ENCODE results near the gene ERGIC2.

Gene ERGIC2, protein sequence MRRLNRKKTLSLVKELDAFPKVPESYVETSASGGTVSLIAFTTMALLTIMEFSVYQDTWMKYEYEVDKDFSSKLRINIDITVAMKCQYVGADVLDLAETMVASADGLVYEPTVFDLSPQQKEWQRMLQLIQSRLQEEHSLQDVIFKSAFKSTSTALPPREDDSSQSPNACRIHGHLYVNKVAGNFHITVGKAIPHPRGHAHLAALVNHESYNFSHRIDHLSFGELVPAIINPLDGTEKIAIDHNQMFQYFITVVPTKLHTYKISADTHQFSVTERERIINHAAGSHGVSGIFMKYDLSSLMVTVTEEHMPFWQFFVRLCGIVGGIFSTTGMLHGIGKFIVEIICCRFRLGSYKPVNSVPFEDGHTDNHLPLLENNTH
- long read RNA-seq, full-length matches to known transcripts, result 245 of 294 reads
- long read RNA-seq, partial matches to known transcripts, result 16 of 294 reads
- long read RNA-seq, other reads (novel, unspliced or antisense), result 33 of 294 reads

DNA sequence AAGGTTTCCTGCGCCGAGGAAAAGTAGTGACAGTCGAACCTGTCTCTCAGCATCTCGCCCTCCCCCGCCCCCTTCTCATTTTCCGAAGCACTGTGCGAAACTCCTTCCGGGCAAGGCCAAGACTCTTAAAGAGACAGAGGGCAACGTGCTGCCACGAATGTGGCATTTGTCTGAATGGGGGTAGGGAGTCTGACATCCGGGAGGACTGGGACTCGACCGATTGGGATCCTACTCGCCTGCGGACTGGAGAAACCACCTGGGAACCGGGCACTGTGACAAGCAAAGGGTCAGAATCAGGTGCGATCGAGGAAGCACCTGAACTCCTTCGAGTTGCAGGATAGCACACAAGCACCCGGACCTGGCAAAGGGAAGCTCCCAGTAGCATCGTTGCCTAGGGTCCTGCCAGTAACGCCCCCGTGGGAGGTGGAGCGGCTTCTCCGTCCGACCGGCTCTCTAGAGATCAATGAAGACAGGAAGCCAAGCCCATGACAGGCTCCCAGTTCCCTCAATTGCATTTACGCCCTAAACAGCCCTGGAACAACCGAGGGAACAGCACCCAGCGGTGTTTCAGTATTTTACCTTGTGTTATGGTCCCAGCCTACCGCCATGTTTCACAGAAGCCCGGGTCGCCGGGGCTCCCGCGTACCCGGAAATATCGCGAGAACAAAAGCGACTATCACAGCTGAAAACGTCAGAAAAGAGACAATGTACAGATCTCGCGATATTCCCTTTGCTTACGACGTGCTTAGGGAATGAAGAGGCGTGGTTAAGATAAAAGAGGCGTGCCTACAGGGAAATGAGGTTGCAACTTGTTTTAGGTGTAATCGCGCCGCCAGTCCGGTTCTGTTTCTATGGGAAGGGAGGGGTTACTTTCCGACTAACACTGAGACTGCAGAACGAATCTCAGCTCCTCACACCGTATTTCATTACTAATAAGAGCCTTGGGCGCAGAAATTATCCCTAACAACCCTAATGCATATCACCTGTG is at the start of gene ERGIC2:
ERGIC2 (minus strand) TSS at position 637 of the 988 bp plus-strand sequence. CDS start 9,539 bp downstream, outside the sequence.
- H3K27me3 ChIP-seq (ENCODE audit: insufficient read depth, poor library complexity, severe bottlenecking), result no peaks in the 10 kb centered on the region
- peak within 1 kb of the TSS; percentile 94 for H3K27ac ChIP-seq (replicated peaks)
- no peak for TF ChIP-seq GABPA (IDR thresholded peaks at IDR 0.05; ENCODE audit: low read depth)
- TF ChIP-seq, protein P1, sequence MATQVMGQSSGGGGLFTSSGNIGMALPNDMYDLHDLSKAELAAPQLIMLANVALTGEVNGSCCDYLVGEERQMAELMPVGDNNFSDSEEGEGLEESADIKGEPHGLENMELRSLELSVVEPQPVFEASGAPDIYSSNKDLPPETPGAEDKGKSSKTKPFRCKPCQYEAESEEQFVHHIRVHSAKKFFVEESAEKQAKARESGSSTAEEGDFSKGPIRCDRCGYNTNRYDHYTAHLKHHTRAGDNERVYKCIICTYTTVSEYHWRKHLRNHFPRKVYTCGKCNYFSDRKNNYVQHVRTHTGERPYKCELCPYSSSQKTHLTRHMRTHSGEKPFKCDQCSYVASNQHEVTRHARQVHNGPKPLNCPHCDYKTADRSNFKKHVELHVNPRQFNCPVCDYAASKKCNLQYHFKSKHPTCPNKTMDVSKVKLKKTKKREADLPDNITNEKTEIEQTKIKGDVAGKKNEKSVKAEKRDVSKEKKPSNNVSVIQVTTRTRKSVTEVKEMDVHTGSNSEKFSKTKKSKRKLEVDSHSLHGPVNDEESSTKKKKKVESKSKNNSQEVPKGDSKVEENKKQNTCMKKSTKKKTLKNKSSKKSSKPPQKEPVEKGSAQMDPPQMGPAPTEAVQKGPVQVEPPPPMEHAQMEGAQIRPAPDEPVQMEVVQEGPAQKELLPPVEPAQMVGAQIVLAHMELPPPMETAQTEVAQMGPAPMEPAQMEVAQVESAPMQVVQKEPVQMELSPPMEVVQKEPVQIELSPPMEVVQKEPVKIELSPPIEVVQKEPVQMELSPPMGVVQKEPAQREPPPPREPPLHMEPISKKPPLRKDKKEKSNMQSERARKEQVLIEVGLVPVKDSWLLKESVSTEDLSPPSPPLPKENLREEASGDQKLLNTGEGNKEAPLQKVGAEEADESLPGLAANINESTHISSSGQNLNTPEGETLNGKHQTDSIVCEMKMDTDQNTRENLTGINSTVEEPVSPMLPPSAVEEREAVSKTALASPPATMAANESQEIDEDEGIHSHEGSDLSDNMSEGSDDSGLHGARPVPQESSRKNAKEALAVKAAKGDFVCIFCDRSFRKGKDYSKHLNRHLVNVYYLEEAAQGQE (IDR thresholded peaks at IDR 0.05; ENCODE audit: insufficient replicate concordance, low read depth), result peak; percentile 35
- peak within 1 kb of the TSS; percentile 87 for H3K4me3 ChIP-seq (replicated peaks; ENCODE audit: insufficient read depth, low read length)
- peak; percentile 96 to 97 for DNase-seq (ENCODE audit: low read depth in 1 of 2, low spot score in 1 of 2)

DNA sequence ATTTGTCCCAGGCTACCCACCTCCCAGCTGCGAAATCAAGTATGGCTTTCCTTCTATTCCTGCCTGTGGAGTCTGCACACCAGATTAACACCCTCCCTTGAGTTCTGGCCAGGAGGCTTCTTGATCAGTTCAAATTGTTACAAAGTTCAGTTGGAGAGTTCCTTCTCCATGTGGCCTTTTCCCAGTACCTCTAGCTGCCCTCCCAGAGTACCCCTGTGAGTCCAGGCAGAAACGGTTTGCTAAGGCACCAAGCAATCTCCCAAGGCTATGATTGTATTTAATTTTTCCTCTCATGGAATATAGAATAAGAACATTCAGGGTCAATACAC is 49.7 kb upstream of the ERGIC2 start:
- Histone ChIP-seq H3K27me3 (ENCODE audit: insufficient read depth, poor library complexity, severe bottlenecking) (no peaks in the 10 kb centered on the region), H3K27ac (replicated peaks) (no peak overlapping the region), H3K4me3 (replicated peaks; ENCODE audit: insufficient read depth, low read length) (no peak overlapping the region)
- TF ChIP-seq, protein P1 (IDR thresholded peaks at IDR 0.05; ENCODE audit: insufficient replicate concordance, low read depth), result no peak
- TF ChIP-seq, protein P2, sequence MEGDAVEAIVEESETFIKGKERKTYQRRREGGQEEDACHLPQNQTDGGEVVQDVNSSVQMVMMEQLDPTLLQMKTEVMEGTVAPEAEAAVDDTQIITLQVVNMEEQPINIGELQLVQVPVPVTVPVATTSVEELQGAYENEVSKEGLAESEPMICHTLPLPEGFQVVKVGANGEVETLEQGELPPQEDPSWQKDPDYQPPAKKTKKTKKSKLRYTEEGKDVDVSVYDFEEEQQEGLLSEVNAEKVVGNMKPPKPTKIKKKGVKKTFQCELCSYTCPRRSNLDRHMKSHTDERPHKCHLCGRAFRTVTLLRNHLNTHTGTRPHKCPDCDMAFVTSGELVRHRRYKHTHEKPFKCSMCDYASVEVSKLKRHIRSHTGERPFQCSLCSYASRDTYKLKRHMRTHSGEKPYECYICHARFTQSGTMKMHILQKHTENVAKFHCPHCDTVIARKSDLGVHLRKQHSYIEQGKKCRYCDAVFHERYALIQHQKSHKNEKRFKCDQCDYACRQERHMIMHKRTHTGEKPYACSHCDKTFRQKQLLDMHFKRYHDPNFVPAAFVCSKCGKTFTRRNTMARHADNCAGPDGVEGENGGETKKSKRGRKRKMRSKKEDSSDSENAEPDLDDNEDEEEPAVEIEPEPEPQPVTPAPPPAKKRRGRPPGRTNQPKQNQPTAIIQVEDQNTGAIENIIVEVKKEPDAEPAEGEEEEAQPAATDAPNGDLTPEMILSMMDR (IDR thresholded peaks at IDR 0.05; ENCODE audit: insufficient read depth, low read length), result no peak
- TF ChIP-seq POLR2AphosphoS5 (IDR thresholded peaks at IDR 0.05; ENCODE audit: low read depth) (no peak), GABPA (IDR thresholded peaks at IDR 0.05; ENCODE audit: low read depth) (no peak), SPI1 (IDR thresholded peaks at IDR 0.05; ENCODE audit: borderline replicate concordance, low read depth) (no peak)
- no peak for DNase-seq (ENCODE audit: low read depth in 1 of 2, low spot score in 1 of 2)

DNA sequence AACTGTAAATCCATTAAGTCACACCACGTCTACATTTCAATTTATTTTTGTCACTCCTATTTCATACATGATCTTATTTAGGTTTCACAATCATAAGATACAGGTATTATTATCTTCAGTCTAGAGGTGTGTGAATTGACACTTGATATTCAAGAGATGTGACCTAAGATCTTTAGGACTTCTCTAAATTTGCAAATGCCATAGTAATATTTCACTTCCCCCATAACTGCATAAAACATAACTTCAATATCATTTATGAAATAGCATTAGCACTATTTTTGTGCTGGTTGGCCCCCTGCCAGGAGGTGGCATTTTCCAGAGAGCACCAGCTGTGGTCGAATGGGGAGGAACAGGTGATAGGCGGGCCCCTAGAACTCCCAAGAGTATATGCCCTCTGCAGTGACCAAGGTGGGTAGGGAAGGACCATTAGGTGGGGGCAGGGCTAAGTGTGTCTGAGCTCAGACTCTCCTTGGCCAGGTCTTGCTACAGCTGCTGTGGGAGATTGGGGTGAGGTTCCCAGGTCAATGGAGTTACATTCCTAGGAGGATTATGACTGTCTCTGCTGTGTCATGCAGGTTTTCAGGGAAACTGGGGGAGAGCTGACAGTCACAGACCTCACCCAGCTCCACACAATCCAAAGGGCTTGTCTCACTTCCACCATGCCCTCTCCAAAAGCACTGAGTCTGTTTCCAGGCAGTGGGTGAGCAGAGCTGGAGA is 49.2 kb upstream of the ERGIC2 start:
- Histone ChIP-seq H3K27me3 (ENCODE audit: insufficient read depth, poor library complexity, severe bottlenecking) (no peaks in the 10 kb centered on the region), H3K4me3 (replicated peaks; ENCODE audit: insufficient read depth, low read length) (no peak overlapping the region), H3K27ac (replicated peaks) (peak overlapping the region; percentile 77)
- no peak for TF ChIP-seq POLR2AphosphoS5 (IDR thresholded peaks at IDR 0.05; ENCODE audit: low read depth)
- TF ChIP-seq, protein P1 (IDR thresholded peaks at IDR 0.05; ENCODE audit: insufficient replicate concordance, low read depth), result no peak
- no peak for TF ChIP-seq GABPA (IDR thresholded peaks at IDR 0.05; ENCODE audit: low read depth)
- no peak; the same call in 1 of the 2 replicates for TF ChIP-seq SPI1 (IDR thresholded peaks at IDR 0.05; ENCODE audit: borderline replicate concordance, low read depth)
- TF ChIP-seq, protein P2 (IDR thresholded peaks at IDR 0.05; ENCODE audit: insufficient read depth, low read length), result no peak
- no peak for DNase-seq (ENCODE audit: low read depth in 1 of 2, low spot score in 1 of 2)
